GM18507 (cell line): ENCODE data around the gene TAF5.
A peak's percentile ranks its signal among the peaks of the same experiment; 100 is the strongest.
"Not testable (repeated sequence)": the region's sequence is repeated elsewhere in the genome, so short reads cannot be mapped to it uniquely, and the experiment has no call there.

Experiments
- DNase-seq: peaks from one replicate; pipeline ENCODE4 v3.0.0; 2011; ENCODE audit warnings: low read depth; ENCODE audit not compliant: insufficient read length; ENCODE audit errors: extremely low spot score
- FAIRE-seq: peaks from 2 replicates; lab custom pipeline; 2011; peaks lifted over from hg19 to GRCh38; lab: Jason Lieb, UNC

Gene TAF5

DNA sequence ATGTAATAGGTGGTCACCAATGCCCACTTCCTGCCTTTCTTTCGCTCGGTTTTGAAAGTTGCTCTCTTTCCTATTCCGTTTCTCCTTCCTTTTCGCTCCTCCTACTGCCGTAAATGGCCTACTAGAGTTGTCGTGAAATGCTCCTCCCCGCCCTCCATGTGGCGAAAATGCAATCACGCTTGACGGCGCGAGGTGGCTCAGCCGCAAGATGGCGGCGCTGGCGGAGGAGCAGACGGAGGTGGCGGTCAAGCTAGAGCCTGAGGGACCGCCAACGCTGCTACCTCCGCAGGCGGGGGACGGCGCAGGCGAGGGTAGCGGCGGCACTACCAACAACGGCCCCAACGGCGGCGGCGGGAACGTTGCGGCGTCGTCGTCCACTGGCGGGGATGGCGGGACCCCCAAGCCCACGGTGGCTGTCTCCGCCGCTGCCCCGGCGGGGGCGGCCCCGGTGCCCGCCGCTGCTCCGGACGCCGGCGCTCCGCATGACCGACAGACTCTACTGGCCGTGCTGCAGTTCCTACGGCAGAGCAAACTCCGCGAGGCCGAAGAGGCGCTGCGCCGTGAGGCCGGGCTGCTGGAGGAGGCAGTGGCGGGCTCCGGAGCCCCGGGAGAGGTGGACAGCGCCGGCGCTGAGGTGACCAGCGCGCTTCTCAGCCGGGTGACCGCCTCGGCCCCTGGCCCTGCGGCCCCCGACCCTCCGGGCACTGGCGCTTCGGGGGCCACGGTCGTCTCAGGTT is at the start of gene TAF5:
TAF5 (plus strand) TSS at position 195 of the 737 bp plus-strand sequence; CDS start at position 209, 14 bp downstream.
- DNase-seq, result peak; percentile 83
- FAIRE-seq, result peak; percentile 98

DNA sequence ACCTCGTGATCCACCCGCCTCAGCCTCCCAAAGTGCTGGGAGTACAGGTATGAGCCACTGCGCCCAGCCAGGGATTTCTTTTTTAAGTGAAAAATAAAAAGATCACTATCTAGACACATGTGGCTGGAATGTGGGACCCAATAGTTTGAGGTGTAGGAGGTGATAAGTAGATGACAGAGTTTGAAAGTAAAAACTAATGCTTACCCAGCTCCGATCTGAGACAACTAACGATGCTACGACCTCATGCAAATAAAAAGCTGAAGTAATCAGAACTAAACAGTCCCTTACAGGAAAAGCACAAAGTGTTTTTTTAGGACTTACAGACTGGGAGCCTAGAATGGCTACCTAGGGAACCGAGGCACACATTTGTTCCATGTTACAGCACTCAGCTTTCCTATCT is 39.9 kb upstream of the TAF5 start:
- DNase-seq (no peak), FAIRE-seq (no peak)

DNA sequence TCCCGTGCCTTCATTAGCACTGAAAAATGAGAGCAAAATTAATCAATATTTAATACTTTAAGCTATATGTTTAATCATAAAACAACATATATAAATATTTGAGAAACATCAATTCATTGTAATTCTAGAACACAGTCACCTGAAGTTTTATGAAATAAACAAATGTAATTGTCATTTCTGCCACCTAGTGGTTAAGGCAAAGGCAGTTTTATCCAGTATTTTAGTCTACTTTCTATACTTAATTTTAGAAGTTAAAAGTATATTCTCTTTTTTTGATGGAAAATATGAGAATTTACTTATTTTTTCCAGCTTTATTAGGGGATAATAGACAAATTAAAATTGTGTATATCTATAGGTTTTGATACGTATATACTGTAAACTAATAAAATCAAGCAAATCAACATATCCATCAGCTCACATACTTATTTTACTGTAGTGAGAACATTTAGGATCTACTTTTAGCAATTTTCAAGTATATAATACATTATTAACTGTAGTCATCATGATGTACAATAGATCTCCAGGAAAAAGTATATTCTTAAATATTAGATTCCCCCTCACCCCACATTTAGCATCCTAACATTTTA is 33.7 kb upstream of the TAF5 start:
- FAIRE-seq (peak; percentile 15), DNase-seq (no peak)

DNA sequence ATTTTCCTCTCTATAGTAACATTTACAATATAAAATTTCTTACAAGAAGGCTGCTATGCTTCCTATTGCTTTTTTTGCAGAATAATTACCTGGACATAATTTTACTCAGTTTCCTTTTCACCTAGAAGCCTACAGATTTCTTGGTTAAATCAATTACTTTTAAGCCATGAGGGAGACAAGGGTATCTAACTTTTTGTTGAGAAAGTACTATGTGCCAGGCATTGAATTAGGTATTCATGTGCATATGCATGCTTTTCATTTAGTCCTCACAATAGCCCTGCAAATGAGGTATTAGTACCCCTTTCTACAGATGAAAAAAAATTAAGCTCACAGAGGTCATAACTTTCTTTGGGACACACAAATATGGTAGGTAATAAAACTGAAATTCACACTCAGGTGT is 33.2 kb upstream of the TAF5 start:
- FAIRE-seq (no peak), DNase-seq (no peak)

DNA sequence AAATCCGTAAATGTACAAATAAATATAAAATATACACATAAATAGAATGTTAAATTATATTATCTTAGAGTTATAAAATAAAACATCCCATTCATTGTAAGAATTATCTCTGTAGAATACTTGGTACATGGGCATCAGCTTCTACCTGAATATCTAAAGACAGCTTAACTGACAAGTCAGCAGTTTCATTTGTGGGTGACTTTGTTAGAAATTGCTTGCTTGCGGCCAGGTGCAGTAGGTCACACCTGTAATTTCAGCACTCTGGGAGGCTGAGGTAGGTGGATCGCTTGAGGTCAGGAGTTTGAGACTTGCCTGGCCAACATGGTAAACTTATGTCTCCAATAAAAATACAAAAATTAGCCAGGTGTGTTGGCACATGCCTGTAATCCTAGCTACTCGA is 31.4 kb upstream of the TAF5 start:
- no peak for FAIRE-seq
- no peak for DNase-seq

DNA sequence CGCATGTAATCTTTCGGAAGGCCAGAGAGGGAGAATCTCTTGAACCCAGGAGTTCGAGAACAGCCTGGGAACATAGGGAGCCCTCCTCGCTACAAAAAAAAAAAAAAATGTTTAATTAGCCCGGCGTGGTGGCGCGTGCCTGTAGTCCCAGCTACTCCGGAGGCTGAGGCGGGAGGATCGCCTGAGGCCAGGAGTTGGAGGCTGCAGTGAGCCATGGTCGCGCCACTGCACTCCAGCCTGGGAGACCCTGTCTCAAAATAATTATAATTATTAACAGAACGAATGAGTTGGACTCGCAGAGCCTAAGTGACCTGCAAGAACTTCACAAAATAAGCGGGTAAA is 17.6 kb upstream of the TAF5 start:
- no peak for DNase-seq
- FAIRE-seq, result no peak

DNA sequence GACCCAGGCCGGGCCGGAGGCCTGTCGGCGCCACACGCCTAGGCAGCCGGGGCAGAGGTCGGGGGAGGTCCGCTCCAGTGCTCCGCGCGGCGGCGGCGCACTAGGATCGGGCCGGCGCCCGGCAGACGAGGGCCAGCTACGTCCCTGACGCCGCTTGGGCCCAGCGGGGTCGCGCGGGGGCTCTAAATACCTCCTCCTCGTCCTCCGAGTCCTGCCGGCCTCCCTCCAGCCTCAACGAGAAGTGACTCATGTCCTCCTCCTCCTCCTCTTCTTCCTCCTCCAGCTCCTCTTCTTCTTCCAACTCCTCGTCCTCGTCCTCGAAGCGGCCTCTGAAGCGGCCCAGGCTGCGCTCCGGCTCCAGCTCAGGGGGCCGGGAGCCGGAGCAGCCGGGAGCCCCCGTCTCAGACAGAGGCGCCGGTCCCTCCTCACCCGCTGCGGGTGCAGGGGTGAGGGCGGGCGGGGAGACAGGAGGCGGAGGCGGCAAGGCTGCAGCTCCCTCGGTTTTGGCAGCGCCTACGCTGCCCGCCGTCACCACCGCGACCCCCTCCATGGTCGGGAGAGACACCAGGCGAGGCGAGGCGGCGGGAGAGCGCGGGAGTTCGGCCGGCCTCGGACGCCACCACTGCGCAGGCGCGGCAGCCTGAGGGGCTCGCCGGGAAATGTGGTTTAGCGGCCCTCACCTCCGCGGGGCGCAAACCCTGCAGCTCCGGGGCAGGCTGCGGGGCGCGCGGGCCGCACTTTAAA is 17.1 kb upstream of the TAF5 start, which contains the start of gene PCGF6:
PCGF6 (minus strand) TSS at position 624 of the 744 bp plus-strand sequence; CDS start at position 550, 74 bp downstream.
- FAIRE-seq, result peak; percentile 77
- peak; percentile 93 for DNase-seq

DNA sequence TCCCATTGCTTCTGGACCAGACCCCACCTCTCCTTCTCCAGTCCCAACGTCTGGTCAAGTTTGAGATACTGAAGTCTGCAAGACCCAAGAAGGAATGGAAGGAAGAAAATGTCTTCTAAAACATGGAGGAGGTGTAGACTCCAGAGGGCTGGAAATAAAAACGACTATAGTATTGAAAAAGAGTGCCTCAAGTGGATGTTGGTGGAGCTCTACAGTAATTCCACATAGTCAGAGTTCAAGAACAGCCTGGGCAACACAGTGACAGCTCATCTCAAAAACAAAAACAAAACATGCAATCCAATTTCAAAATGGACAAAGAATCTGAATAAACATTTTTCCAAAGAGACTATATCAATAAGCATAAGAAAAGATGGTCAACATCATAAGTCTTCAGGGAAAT is 14.5 kb upstream of the TAF5 start:
- FAIRE-seq (no peak), DNase-seq (no peak)

DNA sequence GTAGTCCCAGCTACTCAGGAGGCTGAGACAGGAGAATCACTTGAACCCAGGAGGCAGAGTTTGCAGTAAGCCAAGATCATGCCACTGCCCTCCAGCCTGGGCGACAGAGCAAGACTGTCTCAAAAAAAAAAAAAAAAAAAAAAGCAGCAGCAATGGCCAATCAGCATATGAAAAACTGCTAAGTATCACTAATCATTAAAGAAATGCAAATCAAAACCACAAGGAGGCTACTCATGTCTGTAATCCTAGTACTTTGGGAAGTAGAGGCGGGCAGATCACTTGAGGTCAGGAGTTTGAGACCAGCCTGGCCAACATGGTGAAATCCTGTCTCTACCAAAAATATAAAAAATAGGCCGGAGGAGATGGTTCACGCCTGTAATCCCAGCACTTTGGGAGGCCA is 13.2 kb upstream of the TAF5 start:
- FAIRE-seq, DNase-seq: not testable (repeated sequence)

DNA sequence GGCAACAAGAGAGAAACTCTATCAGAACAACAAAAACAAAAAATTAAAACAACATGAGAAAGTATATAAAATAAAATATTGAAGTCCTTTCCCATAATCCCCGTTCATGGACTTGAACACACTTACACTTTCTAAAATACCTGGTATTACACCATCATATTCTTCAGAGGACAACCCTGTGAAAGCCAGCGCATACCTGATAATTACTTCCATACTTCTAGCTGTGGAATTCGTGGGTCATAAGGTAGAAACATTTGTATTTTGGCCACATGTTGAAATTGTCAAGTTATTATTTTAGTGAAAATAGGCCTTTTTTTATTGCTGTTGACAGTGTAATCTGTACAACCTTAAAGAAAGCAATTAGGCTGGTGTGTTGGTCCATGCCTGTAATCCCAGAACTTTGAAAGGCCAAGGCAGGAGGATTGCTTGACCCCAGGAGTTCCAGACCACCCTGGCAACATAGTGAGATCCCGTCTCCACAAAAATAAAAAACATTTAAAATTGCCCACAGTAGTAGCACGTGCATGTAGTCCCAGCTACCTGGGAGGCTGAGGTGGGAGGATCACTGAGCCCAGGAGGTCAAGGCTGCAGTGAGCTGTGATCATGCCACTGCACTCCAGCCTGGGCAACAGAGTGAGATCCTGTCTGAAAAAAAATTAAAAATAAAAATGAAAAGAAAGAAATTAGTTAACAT is 11.7 kb upstream of the TAF5 start:
- FAIRE-seq (no peak), DNase-seq (no peak)

DNA sequence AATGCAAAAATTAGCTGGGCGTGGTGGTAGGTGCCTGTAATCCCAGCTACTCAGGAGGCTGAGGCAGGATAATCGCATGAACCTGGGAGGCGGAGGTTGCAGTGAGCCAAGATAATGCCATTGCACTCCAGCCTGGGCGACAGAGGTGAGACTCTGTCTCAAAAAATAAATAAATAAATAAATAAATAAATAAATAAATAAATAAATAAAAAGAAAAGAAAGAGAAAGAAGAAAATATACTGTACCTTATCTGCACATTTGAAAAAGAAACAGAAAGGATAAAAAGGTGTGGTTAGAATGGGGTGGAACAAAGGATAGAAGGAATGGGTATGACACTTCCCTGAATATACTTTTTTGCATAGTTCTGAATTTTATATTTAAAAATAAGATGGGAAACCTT is 8.3 kb upstream of the TAF5 start:
- not testable (repeated sequence) for DNase-seq, FAIRE-seq

DNA sequence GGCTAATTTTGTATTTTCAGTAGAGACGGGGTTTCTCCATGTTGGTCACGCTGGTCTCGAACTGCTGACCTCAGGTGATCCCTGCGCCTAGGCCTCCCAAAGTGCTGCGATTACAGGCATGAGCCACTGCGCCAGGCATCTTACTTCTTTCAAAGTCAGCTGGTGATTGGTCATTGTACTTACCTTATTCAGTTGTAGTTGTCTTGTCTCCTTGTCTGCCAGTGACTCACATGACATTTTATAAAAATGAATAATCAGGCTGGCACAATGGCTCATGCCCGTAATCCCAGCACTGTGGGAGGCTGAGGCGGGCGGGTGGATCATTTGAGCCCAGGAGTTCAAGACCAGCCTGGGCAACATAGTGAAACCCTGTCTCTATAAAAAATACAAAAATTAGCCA is 7.0 kb upstream of the TAF5 start:
- not testable (repeated sequence) for DNase-seq, FAIRE-seq

DNA sequence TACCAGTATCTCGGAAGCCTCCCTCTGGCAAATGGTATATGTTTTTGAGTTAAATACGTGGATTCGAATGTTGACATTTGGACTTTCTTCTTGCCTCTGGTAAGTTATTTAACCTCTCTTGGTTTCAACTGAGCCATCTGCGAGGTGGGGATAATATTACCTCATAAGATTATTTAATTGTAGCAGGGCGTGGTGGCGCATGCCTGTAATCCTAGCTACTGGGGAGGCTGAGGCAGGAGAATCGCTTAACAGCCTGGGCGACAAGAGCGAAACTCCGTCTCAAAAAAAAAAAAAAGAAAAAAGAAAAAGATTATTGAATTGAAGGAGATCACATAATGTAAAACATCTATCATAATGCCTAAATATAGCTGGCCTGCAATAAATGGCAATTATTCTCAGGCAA is 396 bp upstream of the TAF5 start:
- no peak for DNase-seq
- FAIRE-seq, result no peak

DNA sequence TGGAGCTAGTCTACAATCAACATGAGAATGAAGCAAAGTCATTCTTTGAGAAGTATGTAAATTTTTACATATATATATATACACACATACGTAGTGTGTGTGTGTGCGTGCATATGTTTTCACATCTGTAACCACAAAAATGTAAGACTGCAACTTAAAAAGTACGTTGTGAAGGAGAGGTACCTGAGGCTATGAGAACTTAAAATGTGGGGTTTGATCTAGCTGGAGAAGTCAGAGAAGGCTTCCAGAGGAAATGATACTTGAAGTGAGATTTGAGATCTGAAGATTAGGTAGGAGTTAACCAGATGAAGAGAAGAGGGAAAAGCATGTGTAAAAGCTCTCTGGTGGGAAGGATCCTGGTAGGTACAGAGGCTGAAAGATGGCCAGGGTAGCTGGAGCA is 5.8 kb downstream of the TAF5 start:
- DNase-seq (no peak), FAIRE-seq (no peak)

DNA sequence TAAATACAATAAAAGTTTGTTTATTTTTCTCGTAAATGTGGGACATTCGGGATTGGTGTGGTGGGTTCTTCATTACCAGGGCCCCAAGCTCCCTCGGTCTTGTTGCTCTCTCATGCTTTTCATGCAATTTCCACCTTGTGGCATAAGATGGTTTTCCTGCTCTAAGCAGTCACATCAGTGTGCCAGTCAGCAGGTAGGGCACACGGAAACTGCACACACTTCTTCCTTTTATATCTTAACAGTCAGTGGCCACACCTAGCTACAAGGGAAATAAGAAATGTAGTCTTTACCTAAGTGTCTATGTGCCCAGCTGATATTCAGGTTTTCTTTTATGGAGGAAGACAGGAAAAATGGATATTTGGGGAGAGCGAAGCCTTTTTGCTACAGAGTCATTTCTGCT is 6.5 kb downstream of the TAF5 start:
- no peak for DNase-seq
- no peak for FAIRE-seq

DNA sequence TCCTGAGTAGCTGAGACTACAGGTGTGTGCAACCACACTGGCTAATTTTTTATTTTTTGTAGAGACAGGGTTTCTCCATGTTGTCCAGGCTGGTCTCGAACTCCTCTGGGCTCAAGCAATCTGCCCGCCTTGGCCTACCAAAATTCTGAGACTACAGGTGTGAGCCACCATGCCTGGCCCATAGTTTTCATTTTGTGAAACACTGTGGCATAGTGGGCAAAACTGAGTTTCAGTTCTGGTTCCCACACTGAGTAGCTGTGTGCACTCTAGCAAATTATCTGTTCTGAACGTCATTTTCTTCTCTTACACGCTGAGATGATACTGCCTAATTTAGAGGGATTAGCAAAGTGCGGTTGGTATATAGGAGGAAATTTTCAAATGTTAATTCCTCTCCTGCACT is 15.0 kb downstream of the TAF5 start:
- FAIRE-seq (peak; percentile 74), DNase-seq (no peak)

DNA sequence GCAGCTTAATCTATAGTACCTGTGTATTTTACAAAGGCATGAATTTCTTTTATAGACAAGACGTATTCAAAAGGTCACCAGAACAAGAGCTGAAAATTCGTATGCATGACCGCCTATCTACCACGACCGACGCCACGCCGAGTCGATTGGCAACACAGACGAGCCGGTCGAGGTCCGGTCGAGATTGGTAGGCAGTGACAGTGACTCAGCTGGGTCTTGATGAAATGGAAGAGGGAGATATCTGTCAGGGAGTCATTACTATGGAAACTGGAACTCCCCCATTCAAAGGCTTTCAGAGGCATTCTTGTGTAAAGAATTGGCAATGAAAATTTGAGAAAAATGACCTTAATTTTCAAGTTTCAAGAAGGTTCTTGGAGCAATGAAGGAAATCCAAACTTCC is 26.4 kb downstream of the TAF5 start:
- no peak for DNase-seq
- FAIRE-seq, result no peak

DNA sequence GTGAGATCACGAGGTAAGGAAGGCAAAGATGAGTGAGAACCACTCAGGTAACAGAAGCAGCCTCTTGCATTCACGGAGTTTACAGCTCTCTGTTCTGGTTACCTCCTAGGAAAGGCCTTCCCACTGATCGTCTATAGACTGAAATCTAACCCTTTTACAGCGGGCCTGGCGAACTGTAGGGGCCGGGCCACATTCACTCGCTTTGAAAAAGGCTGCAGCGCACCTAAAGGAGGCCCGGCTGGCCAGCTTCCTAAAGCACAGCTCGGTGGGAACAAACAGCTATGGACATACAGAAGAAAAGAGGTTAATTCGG is 27.9 kb downstream of the TAF5 start:
- no peak for DNase-seq
- FAIRE-seq, result no peak

DNA sequence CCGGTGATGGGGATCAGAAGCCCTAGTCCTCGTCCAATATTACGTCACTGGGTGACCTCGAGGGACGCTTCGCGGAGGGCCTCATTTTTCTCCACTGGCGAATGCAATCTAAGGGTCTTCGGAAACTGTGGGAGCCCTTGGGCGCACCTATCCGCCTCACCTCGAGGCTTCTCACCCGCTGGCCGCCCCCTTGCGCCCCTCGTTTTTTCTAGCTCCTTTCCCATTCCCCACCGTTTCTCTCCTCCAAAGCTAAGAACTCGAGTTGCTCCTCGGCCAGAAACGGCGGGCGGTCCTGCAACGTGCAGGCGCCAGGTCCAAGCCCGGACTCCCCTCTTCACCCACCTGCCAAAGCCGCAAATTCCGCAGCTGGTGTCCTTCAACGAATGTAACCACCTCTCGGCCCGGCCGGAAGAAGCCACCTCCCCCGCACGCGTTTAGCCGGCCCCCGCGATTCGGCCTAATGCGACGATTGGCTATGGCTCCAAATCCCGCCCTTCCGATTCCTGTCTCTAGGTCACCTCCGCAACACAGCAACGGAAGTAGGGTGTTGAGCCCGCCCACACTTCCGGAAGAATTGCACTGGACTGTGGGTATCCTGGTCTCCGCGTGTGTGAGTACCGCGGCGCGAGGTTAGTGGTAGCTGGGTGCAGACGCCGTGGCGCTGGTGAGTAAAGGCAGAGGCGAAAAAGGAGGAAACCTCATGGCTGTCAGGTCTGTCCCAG is 28.5 kb downstream of the TAF5 start, which contains the start of the genes ATP5MK and PDCD11:
ATP5MK (minus strand) TSS at position 409 of the 722 bp plus-strand sequence. CDS start 4,018 bp downstream, outside the sequence.
PDCD11 (plus strand) TSS at position 560 of the 722 bp plus-strand sequence. CDS start 1,801 bp downstream, outside the sequence.
- peak; percentile 100 for FAIRE-seq

DNA sequence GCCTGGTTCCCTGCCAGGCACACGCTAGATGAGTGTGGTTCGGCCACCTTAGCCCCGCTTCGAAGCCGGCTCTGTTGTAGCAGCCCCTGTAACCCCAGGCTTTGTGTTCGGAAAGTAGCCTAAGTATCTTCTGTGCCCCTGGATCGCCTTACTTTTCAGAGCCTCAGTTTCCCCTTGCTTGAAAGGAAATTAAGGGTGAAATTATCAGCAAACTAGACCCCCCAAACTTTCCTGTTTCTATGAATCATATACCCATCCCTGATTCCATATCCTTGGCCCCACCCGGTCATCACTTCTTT is 29.0 kb downstream of the TAF5 start:
- DNase-seq, result no peak
- FAIRE-seq, result no peak

More for the DNA sequence above, 28.5 kb downstream of the TAF5 start, which contains the start of the genes ATP5MK and PDCD11:
- DNase-seq, result peak; percentile 92
